ENCODE results near the gene EFTUD2. TPM values are rescaled to one million over a fixed set of nuclear protein-coding genes. Genes with fewer than 3 reads are reported as not detected.

EFTUD2 gene
- total and polyA plus RNA-seq, 2 of the 8 experiments (the other 6 are each of a cell fraction or from before 2014, with no cell fraction given), result 118 to 195 TPM

GRCh38 chr17:44807093-44807816 lies 92.0 kb downstream of the EFTUD2 start:
- no peak overlapping the region for H2BK5ac ChIP-seq (ENCODE audit: low read depth, low read length)
- H3K23me2 ChIP-seq (ENCODE audit: low read depth, low read length), result no peaks in the 10 kb centered on the region
- no peak overlapping the region for H4K8ac ChIP-seq (ENCODE audit: extremely low read depth, insufficient read depth, low read length)
- no peaks in the 10 kb centered on the region for H3K4me1 ChIP-seq (replicated peaks in 1 of 4; ENCODE audit: control insufficient read depth in 3 of 4, insufficient read depth in 4 of 4, low read length in 3 of 4)
- DNase-seq (ENCODE audit: low read depth in 1 of 2, low spot score in 2 of 2), result no peak
- no peaks in the 10 kb centered on the region for H3K9me3 ChIP-seq (ENCODE audit: insufficient read depth in 2 of 2, low read depth in 1 of 2, low read length in 1 of 2)
- H4K20me1 ChIP-seq (replicated peaks in 1 of 2; ENCODE audit: control insufficient read depth in 1 of 2, insufficient read depth in 2 of 2, low read length in 2 of 2), result peaks cover 25% of the 10 kb centered on the region in 2 experiments
- no peak overlapping the region for H3K4me3 ChIP-seq (ENCODE audit: extremely low read depth in 1 of 4, insufficient read depth in 2 of 4, low read depth in 3 of 4, low read length in 4 of 4)
- no peak overlapping the region for H2AK5ac ChIP-seq (ENCODE audit: low read depth, low read length)
- no peak overlapping the region for H3K14ac ChIP-seq (ENCODE audit: insufficient read length)
- no peak overlapping the region for H3K56ac ChIP-seq (replicated peaks; ENCODE audit: insufficient read length, low read depth, low read length)
- ChIA-PET POLR2A (ENCODE audit: partially characterized antibody) (interaction anchor here (0.6 to 1.0 kb wide), 3 partner anchors 10 to 62 kb away, joined by 3 to 4 read pairs (median 3); no protein-coding TSS in a partner anchor), CTCF (ENCODE audit: partially characterized antibody) (interaction anchor here (1.0 to 1.6 kb wide), 3 partner anchors 9 to 72 kb away, joined by 3 to 4 read pairs (median 3); no protein-coding TSS in a partner anchor)
- H3K18ac ChIP-seq (ENCODE audit: extremely low read depth, low read length), result no peak overlapping the region
- no peaks in the 10 kb centered on the region for H3K27me3 ChIP-seq (replicated peaks in 1 of 4; ENCODE audit: control insufficient read depth in 3 of 4, extremely low read depth in 1 of 4, insufficient read depth in 3 of 4, low read length in 3 of 4)
- peaks cover 10 to 37% (median 24%) of the 10 kb centered on the region in 4 experiments for H3K36me3 ChIP-seq (ENCODE audit: control insufficient read depth in 2 of 4, insufficient read depth in 4 of 4, low read length in 3 of 4)
- H3K4ac ChIP-seq (replicated peaks; ENCODE audit: insufficient read length, low read depth, low read length), result no peak overlapping the region
- peaks cover 5% of the 10 kb centered on the region for H3K79me1 ChIP-seq (ENCODE audit: low read depth, low read length)
- H3K23ac ChIP-seq (ENCODE audit: insufficient read length), result no peak overlapping the region
- H3K9ac ChIP-seq (replicated peaks in 1 of 4; ENCODE audit: extremely low read depth in 1 of 4, low read depth in 3 of 4, low read length in 3 of 4), result no peak overlapping the region
- H3K27ac ChIP-seq (ENCODE audit: low read depth, low read length), result no peak overlapping the region
- no peak overlapping the region for H2BK20ac ChIP-seq (ENCODE audit: low read length)
- H2BK120ac ChIP-seq (replicated peaks; ENCODE audit: low read depth, low read length), result no peak overlapping the region
- no peak for FAIRE-seq
- H2BK15ac ChIP-seq (ENCODE audit: low read length), result no peak overlapping the region
- no peak overlapping the region for H2AFZ ChIP-seq (ENCODE audit: low read length)
- H3K79me2 ChIP-seq (ENCODE audit: control insufficient read depth in 1 of 2, insufficient read depth in 2 of 2, low read length in 2 of 2), result peaks cover 7 to 80% of the 10 kb centered on the region in 2 experiments; a peak in 3 of 4 replicates
- H2BK12ac ChIP-seq (ENCODE audit: low read depth, low read length), result no peak overlapping the region
- 97% methylated on average over 4 of the region's 4 CpGs; no CpG with 5 or more reads in 1 of the 2 experiments for WGBS, 2 experiments (ENCODE audit: extremely low coverage in 1 of 2, insufficient coverage in 1 of 2, insufficient read length in 1 of 2, insufficient replicate concordance in 2 of 2, low coverage in 1 of 2, low lambda C conversion rate in 2 of 2, missing lambda C conversion rate in 1 of 2)
- no peak overlapping the region for H4K91ac ChIP-seq (replicated peaks; ENCODE audit: insufficient read length, low read length)
- H4K5ac ChIP-seq (ENCODE audit: insufficient read length, low read depth, low read length), result no peak overlapping the region
- H3K4me2 ChIP-seq (ENCODE audit: insufficient read depth in 1 of 2, low read depth in 2 of 2, low read length in 2 of 2), result no peak overlapping the region
- TF ChIP-seq BRCA1 (IDR thresholded peaks at IDR 0.05; ENCODE audit: low read depth, low read length), result no peak
- no peak for TF ChIP-seq SIN3A (conservative IDR thresholded peaks at IDR 0.05 in 1 of 2, IDR thresholded peaks at IDR 0.05 in 1 of 2; ENCODE audit: low read depth in 1 of 2, low read length in 2 of 2)
- TF ChIP-seq SP2 (IDR thresholded peaks at IDR 0.05; ENCODE audit: low read length), result no peak
- no peak for TF ChIP-seq BCL11A (IDR thresholded peaks at IDR 0.05; ENCODE audit: low read depth in 2 of 2, low read length in 2 of 2)
- TF ChIP-seq TAF1 (IDR thresholded peaks at IDR 0.05; ENCODE audit: low read depth, low read length), result no peak
- no peak for TF ChIP-seq EGR1 (IDR thresholded peaks at IDR 0.05; ENCODE audit: borderline replicate concordance, low read depth, low read length)
- TF ChIP-seq SRF (IDR thresholded peaks at IDR 0.05; ENCODE audit: low read depth, low read length), result no peak
- no peak for TF ChIP-seq CHD1 (IDR thresholded peaks at IDR 0.05; ENCODE audit: low read depth, low read length)
- no peak for TF ChIP-seq GTF2F1 (IDR thresholded peaks at IDR 0.05; ENCODE audit: borderline replicate concordance, low read depth, low read length)
- no peak for TF ChIP-seq RNF2 (IDR thresholded peaks at IDR 0.05; ENCODE audit: borderline replicate concordance, low read depth, low read length, missing control alignments, poor library complexity, severe bottlenecking)
- TF ChIP-seq KDM4A (IDR thresholded peaks at IDR 0.05; ENCODE audit: low read depth, low read length, severe bottlenecking), result no peak
- no peak for TF ChIP-seq SIX5 (IDR thresholded peaks at IDR 0.05; ENCODE audit: low read depth, low read length)
- TF ChIP-seq TCF12 (IDR thresholded peaks at IDR 0.05; ENCODE audit: low read depth, low read length), result no peak
